Dermis blood vessel endothelial cell (primary cell): ENCODE data around the gene CEP83. TPM values are rescaled to one million over a fixed set of nuclear protein-coding genes. Genes with fewer than 3 reads are reported as not detected.
A peak's percentile ranks its signal among the peaks of the same experiment; 100 is the strongest.

ENCODE experiments used
- DNase-seq: peaks from one replicate; pipeline ENCODE4 v3.0.0; 2010
- total RNA-seq: library from RNA; depleted of rRNA; stranded (reverse); fragments of >200 nt; gene quantifications from 2 replicates; pipeline ENCODE4 v1.2.3, GENCODE V29; 2014

The CEP83 gene
- total RNA-seq, 1 donor from 2014 or later: 8.2 TPM

DNA sequence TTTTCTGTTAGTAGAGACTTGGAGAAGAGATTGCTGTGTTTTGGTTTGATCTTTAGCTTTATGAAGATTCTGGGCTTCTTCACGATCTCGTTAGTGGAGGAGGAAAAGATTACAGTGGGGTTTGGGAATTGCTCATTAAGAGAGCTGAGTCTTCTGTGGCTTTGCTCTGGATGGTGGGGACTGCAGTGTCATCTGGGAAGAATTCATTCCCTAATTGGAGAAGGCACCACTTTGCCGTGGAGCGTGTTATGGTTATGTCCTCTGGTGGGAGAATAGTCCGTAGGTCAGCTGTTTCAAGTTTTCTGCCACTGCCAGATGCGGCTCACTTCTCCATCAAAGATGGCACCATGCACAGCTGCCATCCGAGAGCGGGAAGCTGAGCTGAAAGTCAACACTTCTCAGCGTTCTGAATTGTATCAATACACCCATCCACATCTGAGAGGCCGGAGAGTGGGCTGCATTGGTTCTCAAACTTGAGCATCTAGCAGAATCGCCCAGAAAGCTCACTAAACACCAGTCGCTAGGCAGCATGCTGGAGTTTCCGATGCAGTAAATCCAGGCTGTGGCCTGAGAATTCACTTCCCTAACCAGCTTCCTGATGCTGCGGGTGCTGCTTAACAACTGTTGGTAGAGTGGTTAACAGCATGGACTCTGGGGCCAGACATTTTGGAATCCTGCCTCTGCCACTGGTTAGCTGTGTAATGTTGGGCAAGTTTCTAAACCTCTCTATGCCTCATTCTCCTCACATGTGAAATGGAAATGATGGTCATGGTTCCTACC lies 193.5 kb downstream of the CEP83 start:
- no peak for DNase-seq

DNA sequence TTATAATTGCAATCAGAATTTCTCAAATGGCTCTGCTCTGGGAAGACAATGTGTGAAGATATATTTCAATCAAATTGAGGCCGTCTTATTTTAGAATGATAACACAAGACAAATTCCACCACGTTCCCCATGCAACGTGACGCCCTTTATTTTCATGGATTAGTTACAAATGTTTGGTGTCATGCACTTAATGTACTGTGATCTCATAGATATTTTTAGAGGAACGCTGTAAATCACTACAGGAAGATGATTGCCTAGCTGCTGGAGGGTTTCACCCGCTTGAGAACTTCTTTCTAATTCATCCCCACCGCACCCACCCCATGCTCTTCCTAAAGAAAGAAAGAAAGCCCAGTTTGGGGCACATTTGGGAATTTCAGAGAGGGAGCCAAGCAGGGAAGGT lies 194.1 kb downstream of the CEP83 start:
- DNase-seq: no peak

DNA sequence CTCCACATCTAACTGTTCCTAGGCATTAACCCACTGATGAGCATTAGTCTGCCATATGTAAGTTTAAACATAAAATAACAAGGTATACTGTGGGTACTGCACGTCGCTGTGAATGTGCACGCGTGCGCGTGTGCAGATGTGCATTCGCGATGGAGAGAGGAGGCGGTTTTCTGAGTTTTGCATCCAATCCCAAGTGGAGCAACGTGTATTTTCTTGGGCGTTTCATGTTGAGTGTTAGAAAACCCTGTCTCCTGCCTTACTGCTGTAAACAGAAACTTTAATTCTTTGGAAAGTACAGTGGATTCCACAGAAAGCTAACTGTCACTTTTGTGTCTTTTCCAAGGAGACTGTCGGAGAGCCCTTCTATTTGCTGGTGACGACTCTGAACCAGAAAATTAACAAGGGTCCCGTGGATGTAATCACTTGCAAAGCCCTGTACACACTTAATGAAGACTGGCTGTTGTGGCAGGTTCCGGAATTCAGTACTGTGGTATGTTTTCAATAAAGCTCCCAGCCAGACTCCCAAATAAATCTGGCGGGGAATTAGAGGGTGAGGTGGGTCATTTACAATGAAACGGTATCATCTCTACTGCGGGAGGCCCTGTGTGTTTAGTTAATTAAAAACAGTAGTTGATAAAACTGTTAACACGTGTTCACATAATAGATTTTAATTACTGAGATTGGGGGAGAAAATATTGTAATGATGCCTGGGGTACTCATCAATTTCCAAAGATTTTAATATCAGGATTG lies 194.8 kb downstream of the CEP83 start:
- DNase-seq: no peak

DNA sequence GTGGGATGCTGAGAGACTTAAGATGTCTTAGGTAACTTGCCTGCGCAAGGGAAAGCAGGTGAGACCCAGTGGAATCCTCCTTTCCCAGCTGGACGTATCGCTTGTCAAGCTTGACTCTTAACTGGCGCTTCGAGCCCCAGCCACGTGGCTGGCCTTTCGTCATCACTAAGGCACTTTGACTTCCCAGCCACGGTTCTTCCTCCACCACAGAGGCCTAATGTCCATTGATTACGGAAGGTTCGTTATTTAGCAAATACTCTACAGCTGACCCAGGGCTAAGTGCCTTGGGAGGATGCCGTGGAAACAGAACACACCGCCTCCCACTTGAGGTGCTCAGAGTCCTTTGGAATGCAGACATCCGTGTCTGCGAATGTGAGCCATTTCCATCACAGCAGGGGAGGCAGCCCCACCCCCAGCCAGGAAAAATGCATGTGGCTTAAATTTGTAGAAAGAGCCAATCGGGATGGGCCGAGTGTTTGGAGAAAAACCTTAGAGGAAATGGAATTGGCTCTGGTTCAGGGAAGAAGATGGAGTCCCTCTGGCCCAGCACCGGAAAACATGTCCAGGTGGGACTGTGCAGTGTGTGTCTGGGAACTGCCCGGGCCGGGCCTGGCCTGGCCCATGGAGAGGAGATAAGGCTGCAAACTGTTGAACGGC lies 195.6 kb downstream of the CEP83 start:
- DNase-seq: no peak

DNA sequence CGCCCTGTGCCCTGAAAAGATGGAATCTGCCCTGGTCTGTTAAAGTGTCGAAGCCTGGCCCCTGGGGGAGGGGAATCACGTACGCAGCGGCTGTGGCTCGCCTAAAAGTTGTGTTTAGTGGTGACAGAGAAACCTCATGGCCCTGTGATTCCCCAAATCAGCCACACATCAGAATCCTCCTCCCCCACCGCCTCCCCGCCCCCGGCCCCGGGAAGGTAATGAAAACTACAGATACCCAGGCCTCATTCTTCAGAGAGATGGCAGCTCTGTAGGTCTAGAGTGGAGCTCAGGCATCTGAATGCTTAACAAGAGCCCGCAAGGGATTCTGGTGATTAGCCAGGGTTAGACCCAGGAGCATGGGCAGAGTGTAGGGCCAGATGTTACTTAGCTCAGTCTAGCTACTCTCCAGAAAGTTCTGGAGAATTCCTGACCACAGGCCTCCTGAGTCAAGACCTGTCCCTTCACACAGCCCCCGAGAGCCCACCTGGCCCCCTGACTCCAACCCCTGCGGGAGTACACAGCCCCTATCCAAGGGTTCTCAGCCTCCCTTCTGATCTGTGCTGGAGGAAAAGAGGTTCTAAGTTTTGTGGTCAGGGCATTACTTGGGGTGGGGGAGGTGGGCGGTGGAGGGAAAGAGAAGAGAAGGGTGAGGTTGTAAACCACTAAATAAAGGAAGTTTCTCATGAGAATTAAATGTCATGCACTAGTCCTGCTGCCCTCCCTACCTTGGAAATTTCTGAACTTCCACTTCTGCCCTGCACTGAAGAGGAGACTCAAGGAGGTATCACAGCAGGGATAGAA lies 196.5 kb downstream of the CEP83 start:
- no peak for DNase-seq

DNA sequence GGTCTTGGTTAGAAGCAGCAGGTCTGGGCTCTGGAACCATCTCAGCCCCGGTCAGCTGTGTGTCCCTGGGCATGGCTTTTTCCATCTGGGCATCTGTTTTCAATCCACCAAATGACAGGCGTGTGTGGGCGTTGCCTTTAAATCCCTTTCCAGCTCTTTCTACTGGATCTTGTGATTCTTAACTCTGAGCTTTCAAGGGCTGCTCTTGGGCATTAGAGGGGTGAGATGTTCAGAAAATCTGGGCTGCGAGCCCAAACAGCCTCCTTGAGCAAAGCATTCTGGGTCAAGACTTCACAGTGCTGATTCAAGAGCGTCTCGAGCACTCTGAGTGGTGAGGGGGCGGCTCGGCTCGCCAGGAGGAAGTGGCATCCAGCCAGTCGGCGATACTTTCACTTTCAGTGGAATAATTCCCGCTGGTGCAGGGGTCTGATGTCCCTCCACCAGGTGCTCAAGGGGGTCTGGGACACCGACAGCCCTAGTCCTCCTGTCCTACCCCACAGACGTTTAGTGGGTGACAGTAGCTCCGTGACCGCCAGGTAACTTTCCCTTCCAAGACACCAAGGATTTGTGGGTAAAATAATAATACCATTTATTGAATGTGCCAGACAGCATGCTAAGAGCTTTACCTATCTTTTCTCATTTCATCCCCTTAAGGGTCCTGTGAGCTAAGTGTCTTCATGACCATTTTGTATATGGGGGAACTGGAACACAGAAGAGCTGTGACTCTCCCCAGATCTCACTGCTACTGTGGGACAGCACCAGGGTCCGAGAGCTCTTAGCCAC lies 197.2 kb downstream of the CEP83 start:
- peak; percentile 79 for DNase-seq

DNA sequence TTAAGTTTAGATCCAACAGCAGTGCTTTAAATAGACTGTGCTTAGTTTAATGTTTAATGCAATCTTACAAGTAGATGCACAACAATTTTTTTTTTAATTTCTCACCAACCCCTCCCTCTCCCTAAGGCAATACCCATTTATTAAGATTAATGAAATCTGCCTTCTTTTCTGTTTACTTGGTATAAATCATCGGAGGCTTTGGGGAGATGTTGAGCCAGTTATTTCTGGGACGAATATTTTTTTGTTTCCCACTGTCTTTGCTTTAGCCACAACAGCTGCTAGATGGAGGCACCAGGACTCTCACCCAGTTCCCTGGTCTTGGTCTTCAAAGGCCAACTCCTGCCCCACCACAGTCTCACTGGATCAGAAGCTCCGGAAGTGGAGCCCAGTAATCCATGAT lies 197.9 kb downstream of the CEP83 start:
- no peak for DNase-seq

DNA sequence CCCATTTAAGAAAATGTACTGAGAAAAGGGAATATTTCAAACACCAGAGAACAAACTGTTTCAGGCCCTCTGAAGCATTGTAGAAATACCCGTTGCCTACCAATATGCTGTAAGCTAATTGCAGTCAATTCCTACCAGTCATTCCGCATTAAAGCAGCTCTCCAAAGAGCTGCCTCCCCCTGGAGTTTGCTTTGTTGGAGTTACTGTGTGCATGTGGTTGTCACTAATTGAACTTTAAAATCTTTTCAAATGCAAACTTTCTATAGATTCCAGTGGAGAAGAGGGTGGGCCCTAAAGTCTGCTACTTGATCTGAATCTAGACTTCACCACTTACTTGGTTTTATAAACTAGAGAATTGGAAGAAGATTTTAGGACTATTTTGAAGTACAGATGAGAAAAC lies 198.5 kb downstream of the CEP83 start:
- no peak for DNase-seq

DNA sequence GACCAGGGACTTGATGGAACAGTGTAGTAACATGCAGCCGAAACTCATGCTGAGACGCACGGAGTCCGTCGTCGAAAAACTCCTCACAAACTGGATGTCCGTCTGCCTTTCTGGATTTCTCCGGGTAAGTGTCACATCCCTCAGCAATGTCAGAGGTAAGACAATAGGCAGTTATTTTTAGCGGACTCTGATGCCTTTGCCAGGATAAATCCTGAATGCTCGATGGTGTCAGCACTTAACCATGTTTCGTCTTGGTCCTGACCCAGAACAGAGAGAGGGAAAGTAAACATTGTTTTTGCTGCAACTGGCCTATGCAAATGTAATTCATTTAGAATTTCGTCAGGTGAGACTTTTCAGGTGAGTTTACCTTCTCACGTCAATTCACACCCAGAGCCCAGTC lies 198.9 kb downstream of the CEP83 start:
- DNase-seq: no peak

DNA sequence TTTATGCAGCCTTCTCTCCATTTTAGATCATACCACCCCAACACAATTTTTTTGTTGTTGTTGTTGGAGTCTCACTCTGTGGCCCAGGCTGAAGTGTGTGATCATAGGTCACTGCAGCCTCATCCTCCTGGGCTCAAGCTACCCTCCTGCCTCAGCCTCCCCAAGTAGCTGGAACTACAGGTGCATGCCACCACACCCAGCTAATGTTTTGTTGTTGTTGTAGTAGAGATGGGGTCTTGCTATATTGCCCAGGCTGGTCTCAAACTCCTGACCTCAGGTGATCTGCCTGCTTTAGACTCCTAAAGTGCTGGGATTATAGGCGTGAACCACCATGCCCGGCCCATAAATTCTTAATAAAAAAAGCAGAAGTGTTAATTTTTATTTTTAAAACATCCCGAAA lies 199.7 kb downstream of the CEP83 start:
- no peak for DNase-seq

DNA sequence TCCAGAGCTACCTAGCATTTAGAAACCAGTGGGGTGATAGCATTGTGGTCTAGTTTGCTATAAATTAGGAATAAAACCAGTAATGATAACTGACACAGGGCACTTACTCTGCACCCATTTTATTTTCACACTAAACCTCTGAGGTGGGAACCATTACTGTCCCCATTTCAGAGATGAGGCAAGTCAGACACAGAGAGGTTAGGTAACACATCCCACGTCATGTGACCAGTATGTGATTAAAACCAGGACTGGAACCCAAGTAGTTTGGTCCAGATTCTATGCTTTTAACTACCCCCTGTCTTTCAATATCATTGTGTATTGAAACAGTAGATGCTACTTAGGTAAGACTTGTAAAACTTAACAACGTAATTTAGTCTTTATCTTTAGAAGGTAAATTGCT lies 201.1 kb downstream of the CEP83 start:
- no peak for DNase-seq

Other genes starting within 250 kb of the CEP83 start
- gene TMCC3, start 190.7 kb upstream of the CEP83 start, total RNA-seq: 27.8 and 34.5 TPM in 2 replicates